ENCODE data around the gene SLC25A11.

DNA sequence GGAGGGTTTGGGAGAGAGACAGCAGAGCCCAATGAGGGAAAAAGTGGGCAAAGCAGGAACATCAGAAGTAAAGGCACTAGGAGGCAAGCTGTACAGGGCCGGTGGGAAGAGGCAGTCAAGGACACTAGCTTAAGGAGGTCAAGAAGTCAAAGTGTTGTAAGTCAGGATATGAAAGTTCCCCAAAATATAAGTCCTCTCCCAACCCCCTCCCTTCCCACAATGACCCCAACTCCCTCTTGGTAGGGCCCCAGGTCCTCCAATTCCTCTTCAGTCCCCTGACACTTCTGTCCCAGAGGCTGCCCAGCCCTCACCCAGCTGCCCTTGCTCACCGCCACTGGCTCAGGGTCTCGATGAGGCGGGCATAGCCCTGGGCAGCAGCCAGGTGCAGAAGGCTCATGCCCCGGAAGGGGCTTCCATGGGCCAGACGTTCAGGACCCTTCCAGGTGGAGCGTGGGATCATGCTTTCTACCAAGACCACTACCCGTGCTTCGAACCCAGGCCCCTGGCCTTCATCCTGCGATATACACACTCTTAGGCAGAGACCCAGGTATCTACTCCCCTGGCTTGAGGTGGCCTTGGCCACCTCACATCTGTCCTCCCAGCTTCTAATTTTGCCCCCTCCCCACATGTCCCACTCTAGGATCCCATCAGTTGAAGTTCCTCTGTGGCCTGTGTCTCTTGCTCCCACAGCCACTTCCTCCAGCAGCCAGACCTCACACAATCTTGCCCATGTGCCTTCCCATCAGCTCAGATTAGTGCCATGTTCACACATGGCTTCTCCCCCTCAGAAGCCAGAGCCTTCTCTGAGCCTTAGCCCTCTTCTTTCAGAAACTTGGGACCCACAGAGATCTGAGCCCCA is 33.6 kb upstream of the SLC25A11 start:
- TF ChIP-seq, protein P1, sequence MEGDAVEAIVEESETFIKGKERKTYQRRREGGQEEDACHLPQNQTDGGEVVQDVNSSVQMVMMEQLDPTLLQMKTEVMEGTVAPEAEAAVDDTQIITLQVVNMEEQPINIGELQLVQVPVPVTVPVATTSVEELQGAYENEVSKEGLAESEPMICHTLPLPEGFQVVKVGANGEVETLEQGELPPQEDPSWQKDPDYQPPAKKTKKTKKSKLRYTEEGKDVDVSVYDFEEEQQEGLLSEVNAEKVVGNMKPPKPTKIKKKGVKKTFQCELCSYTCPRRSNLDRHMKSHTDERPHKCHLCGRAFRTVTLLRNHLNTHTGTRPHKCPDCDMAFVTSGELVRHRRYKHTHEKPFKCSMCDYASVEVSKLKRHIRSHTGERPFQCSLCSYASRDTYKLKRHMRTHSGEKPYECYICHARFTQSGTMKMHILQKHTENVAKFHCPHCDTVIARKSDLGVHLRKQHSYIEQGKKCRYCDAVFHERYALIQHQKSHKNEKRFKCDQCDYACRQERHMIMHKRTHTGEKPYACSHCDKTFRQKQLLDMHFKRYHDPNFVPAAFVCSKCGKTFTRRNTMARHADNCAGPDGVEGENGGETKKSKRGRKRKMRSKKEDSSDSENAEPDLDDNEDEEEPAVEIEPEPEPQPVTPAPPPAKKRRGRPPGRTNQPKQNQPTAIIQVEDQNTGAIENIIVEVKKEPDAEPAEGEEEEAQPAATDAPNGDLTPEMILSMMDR (IDR thresholded peaks at IDR 0.05; ENCODE audit: poor library complexity) = no peak
- no peak for TF ChIP-seq EZH2 (IDR thresholded peaks at IDR 0.05; ENCODE audit: borderline replicate concordance)
